Measurements from ENCODE around the gene DNAJC2. TPM values are rescaled to one million over a fixed set of nuclear protein-coding genes. Genes with fewer than 3 reads are reported as not detected.
"Not testable (repeated sequence)": the region's sequence is repeated elsewhere in the genome, so short reads cannot be mapped to it uniquely, and the experiment has no call there.

The DNAJC2 gene

DNA sequence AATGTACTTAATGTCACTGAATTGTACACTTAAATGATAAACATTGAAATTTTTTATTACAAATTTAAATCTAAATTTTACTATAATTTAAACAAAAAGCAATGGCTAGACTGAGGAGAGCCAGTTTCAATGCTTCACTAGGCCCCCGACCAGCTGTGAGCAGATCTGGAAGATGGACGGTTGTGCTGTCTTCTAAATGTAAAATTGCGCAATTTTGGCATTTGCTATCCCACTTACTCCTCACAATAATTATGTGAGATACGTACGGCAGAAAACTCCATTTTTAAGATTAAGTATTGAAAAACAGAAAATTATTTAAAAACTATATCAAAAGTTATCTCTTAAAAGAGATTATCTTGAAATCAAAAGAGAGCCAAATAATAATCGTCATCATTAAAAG is 71.2 kb downstream of the DNAJC2 start:
- not testable (repeated sequence) for H3K23ac ChIP-seq (ENCODE audit: low read depth, low read length, poor library complexity); H3K4me3 ChIP-seq (ENCODE audit: low read length in 2 of 2); H3K36me3 ChIP-seq (replicated peaks in 1 of 2; ENCODE audit: control insufficient read depth in 2 of 2, insufficient read depth in 2 of 2, low read length in 2 of 2); H3K27me3 ChIP-seq (ENCODE audit: control insufficient read depth in 3 of 3, insufficient read depth in 3 of 3, low read depth in 1 of 3, low read length in 3 of 3); DNase-seq (ENCODE audit: low spot score); H3K79me1 ChIP-seq (ENCODE audit: low read depth, low read length); H3K4ac ChIP-seq (ENCODE audit: low read length); H3K4me1 ChIP-seq (ENCODE audit: control insufficient read depth in 2 of 2, insufficient read depth in 1 of 2, low read depth in 1 of 2, low read length in 2 of 2); H2BK5ac ChIP-seq (ENCODE audit: low read length); H3K9me3 ChIP-seq (replicated peaks in 1 of 2; ENCODE audit: control insufficient read depth in 2 of 2, insufficient read depth in 1 of 2, low read depth in 1 of 2, low read length in 2 of 2); H4K91ac ChIP-seq (ENCODE audit: low read depth, low read length, poor library complexity); H3K27ac ChIP-seq (replicated peaks; ENCODE audit: low read length); H2AFZ ChIP-seq (ENCODE audit: low read length); H3K9ac ChIP-seq (ENCODE audit: low read depth, low read length, poor library complexity); H3K18ac ChIP-seq (ENCODE audit: low read length); H3K4me2 ChIP-seq (ENCODE audit: insufficient read depth, low read length, poor library complexity, severe bottlenecking); H2AK5ac ChIP-seq (ENCODE audit: low read depth, low read length); H4K8ac ChIP-seq (ENCODE audit: low read depth, low read length); H2BK12ac ChIP-seq (ENCODE audit: low read length); H2BK15ac ChIP-seq (ENCODE audit: low read length); H3K14ac ChIP-seq (ENCODE audit: low read length); H2BK120ac ChIP-seq (ENCODE audit: low read depth, low read length)
- WGBS, 2 donors (ENCODE audit: extremely low coverage in 2 of 2, insufficient read length in 2 of 2, insufficient replicate concordance in 1 of 2), result no CpG with 5 or more reads among the region's 6 CpGs

DNA sequence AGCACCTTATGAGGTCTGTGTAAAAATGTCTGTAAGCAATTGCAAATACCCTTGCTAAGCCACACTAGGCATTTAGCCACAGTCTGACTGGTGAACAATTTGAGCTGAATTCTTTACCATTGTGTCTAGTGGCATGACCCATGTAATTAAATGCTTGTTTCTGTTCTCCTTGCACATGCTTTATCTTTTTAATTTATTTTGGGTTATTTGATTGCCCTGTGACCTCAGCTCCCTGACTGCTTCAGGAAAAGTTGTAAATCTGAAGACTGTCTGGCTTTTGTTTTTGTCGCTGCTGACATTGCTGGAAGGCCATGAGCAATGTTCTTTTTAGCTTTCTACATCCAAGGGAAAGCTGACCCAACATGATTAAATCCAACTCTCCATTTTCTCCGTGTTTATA is 78.3 kb downstream of the DNAJC2 start:
- not testable (repeated sequence) for H3K23ac ChIP-seq (ENCODE audit: low read depth, low read length, poor library complexity); H2AK5ac ChIP-seq (ENCODE audit: low read depth, low read length); H4K91ac ChIP-seq (ENCODE audit: low read depth, low read length, poor library complexity); H2BK120ac ChIP-seq (ENCODE audit: low read depth, low read length); H3K36me3 ChIP-seq (replicated peaks in 1 of 2; ENCODE audit: control insufficient read depth in 2 of 2, insufficient read depth in 2 of 2, low read length in 2 of 2); H3K14ac ChIP-seq (ENCODE audit: low read length); DNase-seq (ENCODE audit: low spot score); H2BK5ac ChIP-seq (ENCODE audit: low read length); H3K27me3 ChIP-seq (ENCODE audit: control insufficient read depth in 3 of 3, insufficient read depth in 3 of 3, low read depth in 1 of 3, low read length in 3 of 3); H3K4me3 ChIP-seq (ENCODE audit: low read length in 2 of 2); H2BK15ac ChIP-seq (ENCODE audit: low read length); H2BK12ac ChIP-seq (ENCODE audit: low read length); H3K9me3 ChIP-seq (replicated peaks in 1 of 2; ENCODE audit: control insufficient read depth in 2 of 2, insufficient read depth in 1 of 2, low read depth in 1 of 2, low read length in 2 of 2); H3K4me1 ChIP-seq (ENCODE audit: control insufficient read depth in 2 of 2, insufficient read depth in 1 of 2, low read depth in 1 of 2, low read length in 2 of 2); H3K4ac ChIP-seq (ENCODE audit: low read length); H4K8ac ChIP-seq (ENCODE audit: low read depth, low read length); H3K79me1 ChIP-seq (ENCODE audit: low read depth, low read length); H3K9ac ChIP-seq (ENCODE audit: low read depth, low read length, poor library complexity); H3K18ac ChIP-seq (ENCODE audit: low read length); H2AFZ ChIP-seq (ENCODE audit: low read length); H3K4me2 ChIP-seq (ENCODE audit: insufficient read depth, low read length, poor library complexity, severe bottlenecking); H3K27ac ChIP-seq (replicated peaks; ENCODE audit: low read length)
- no CpG with 5 or more reads among the region's 2 CpGs for WGBS, 2 donors (ENCODE audit: extremely low coverage in 2 of 2, insufficient read length in 2 of 2, insufficient replicate concordance in 1 of 2)

DNA sequence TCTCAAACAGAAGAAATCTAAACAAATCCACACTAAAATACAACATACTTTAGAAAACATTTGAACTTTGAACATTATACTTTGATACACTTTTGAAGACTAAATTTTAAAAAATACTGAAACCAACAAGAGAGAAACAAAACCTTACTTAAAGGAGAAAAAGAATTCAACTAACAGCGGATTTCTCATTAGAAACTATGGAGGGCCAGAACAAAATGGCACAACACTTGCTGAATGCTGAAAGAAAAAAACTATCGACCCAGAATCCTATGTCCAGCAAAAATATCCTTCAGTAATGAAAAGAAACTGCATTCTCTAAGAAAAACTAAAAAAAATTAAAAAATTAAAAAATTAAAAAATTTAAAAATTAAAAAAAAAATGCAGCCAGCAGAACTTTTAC is 80.5 kb downstream of the DNAJC2 start:
- H3K9ac ChIP-seq (ENCODE audit: low read depth, low read length, poor library complexity); H3K27ac ChIP-seq (replicated peaks; ENCODE audit: low read length); H2BK5ac ChIP-seq (ENCODE audit: low read length); H2AK5ac ChIP-seq (ENCODE audit: low read depth, low read length); H3K79me1 ChIP-seq (ENCODE audit: low read depth, low read length); H3K27me3 ChIP-seq (ENCODE audit: control insufficient read depth in 3 of 3, insufficient read depth in 3 of 3, low read depth in 1 of 3, low read length in 3 of 3); H3K4ac ChIP-seq (ENCODE audit: low read length); H3K4me2 ChIP-seq (ENCODE audit: insufficient read depth, low read length, poor library complexity, severe bottlenecking); H2AFZ ChIP-seq (ENCODE audit: low read length); H4K91ac ChIP-seq (ENCODE audit: low read depth, low read length, poor library complexity); H3K18ac ChIP-seq (ENCODE audit: low read length); H3K4me3 ChIP-seq (ENCODE audit: low read length in 2 of 2); H3K14ac ChIP-seq (ENCODE audit: low read length); H4K8ac ChIP-seq (ENCODE audit: low read depth, low read length); H3K4me1 ChIP-seq (ENCODE audit: control insufficient read depth in 2 of 2, insufficient read depth in 1 of 2, low read depth in 1 of 2, low read length in 2 of 2); DNase-seq (ENCODE audit: low spot score); H3K9me3 ChIP-seq (replicated peaks in 1 of 2; ENCODE audit: control insufficient read depth in 2 of 2, insufficient read depth in 1 of 2, low read depth in 1 of 2, low read length in 2 of 2); H2BK120ac ChIP-seq (ENCODE audit: low read depth, low read length); H3K23ac ChIP-seq (ENCODE audit: low read depth, low read length, poor library complexity); H2BK12ac ChIP-seq (ENCODE audit: low read length); H2BK15ac ChIP-seq (ENCODE audit: low read length); H3K36me3 ChIP-seq (replicated peaks in 1 of 2; ENCODE audit: control insufficient read depth in 2 of 2, insufficient read depth in 2 of 2, low read length in 2 of 2): not testable (repeated sequence)
- WGBS, 2 donors (ENCODE audit: extremely low coverage in 2 of 2, insufficient read length in 2 of 2, insufficient replicate concordance in 1 of 2), result no CpG with 5 or more reads among the region's 2 CpGs

Small RNA genes lying within 50 kb of the gene (small RNA-seq; reads per million reads assigned to genes)
- gene RPS29P16 (ENCODE audit: insufficient read depth), result not detected
